Measurements from ENCODE around the gene MYZAP. TPM values are rescaled to one million over a fixed set of nuclear protein-coding genes. Genes with fewer than 3 reads are reported as not detected.
A peak's percentile ranks its signal among the peaks of the same experiment; 100 is the strongest.
"Not testable (repeated sequence)": the region's sequence is repeated elsewhere in the genome, so short reads cannot be mapped to it uniquely, and the experiment has no call there.

The MYZAP gene
- total and polyA plus RNA-seq, 7 donors = 7.2 to 55.6 (median 39.1) TPM

GRCh38 chr15:57611938-57612337, 20.2 kb downstream of the MYZAP start:
- WGBS, 2 donors = 17 to 56% methylated on average over 3 of the region's 3 CpGs
- intact Hi-C loops (cut with DNase I) = loop anchor here (1.0 kb wide), 1 partner anchor 52 kb away; no protein-coding TSS in a partner anchor
- no peaks in the 10 kb centered on the region for H3K36me3 ChIP-seq
- TF ChIP-seq POLR2AphosphoS5 (IDR thresholded peaks at IDR 0.05) = no peak
- peak; percentile 51 to 61 (median 56) for TF ChIP-seq CTCF (IDR thresholded peaks at IDR 0.05)
- H3K4me3 ChIP-seq = no peak overlapping the region
- peaks cover 0 to 47% (median 42%) of the 10 kb centered on the region in 4 donors for H3K4me1 ChIP-seq
- no peaks in the 10 kb centered on the region for H3K9me3 ChIP-seq
- DNase-seq = peak; percentile 77
- no peaks in the 10 kb centered on the region for H3K27me3 ChIP-seq
- H3K27ac ChIP-seq = peak overlapping the region; percentile 42 to 84 (median 80)

GRCh38 chr15:57614241-57614640, 22.5 kb downstream of the MYZAP start:
- Histone ChIP-seq H3K4me3 (no peak overlapping the region), H3K9me3 (no peaks in the 10 kb centered on the region), H3K4me1 (peaks cover 0 to 31% (median 30%) of the 10 kb centered on the region in 4 donors), H3K27ac (no peak overlapping the region), H3K27me3 (no peaks in the 10 kb centered on the region), H3K36me3 (peaks cover 0 to 5% (median 0%) of the 10 kb centered on the region in 4 donors)
- DNase-seq = no peak
- intact Hi-C loops (cut with DNase I) = no loop called here
- TF ChIP-seq CTCF (IDR thresholded peaks at IDR 0.05) (no peak), EP300 (IDR thresholded peaks at IDR 0.05) (no peak), POLR2A (IDR thresholded peaks at IDR 0.05) (no peak), POLR2AphosphoS5 (IDR thresholded peaks at IDR 0.05) (no peak)
- WGBS, 2 donors = 26 to 59% methylated on average over 7 of the region's 7 CpGs

GRCh38 chr15:57615951-57616496, 24.3 kb downstream of the MYZAP start:
- WGBS, 2 donors = 92 to 93% methylated on average over 8 of the region's 8 CpGs
- H3K9me3 ChIP-seq; DNase-seq; H3K36me3 ChIP-seq; H3K4me3 ChIP-seq; intact Hi-C loops (cut with DNase I); H3K27me3 ChIP-seq; H3K27ac ChIP-seq: not testable (repeated sequence)
- peaks cover 0 to 16% (median 15%) of the 10 kb centered on the region in 4 donors for H3K4me1 ChIP-seq

- no peaks in the 10 kb centered on the region for H3K4me1 ChIP-seq
- peaks cover 0 to 5% (median 0%) of the 10 kb centered on the region in 4 donors for H3K36me3 ChIP-seq
- H3K27ac ChIP-seq = no peak overlapping the region
- TF ChIP-seq POLR2AphosphoS5 (IDR thresholded peaks at IDR 0.05) = no peak
- no peak for TF ChIP-seq CTCF (IDR thresholded peaks at IDR 0.05)
- no peak for TF ChIP-seq POLR2A (IDR thresholded peaks at IDR 0.05)
- no peaks in the 10 kb centered on the region for H3K9me3 ChIP-seq
- no peak for DNase-seq
- no peak overlapping the region for H3K4me3 ChIP-seq
- intact Hi-C loops (cut with DNase I) = no loop called here
- WGBS, 2 donors = 75 to 77% methylated on average over 1 of the region's 1 CpG
- H3K27me3 ChIP-seq = no peaks in the 10 kb centered on the region
Observed at GRCh38 chr15:57618325-57618724, 26.6 kb downstream of the MYZAP start.

- TF ChIP-seq POLR2AphosphoS5 (IDR thresholded peaks at IDR 0.05) (no peak), EP300 (IDR thresholded peaks at IDR 0.05) (no peak), CTCF (IDR thresholded peaks at IDR 0.05) (no peak), POLR2A (IDR thresholded peaks at IDR 0.05) (no peak)
- Histone ChIP-seq H3K9me3 (no peaks in the 10 kb centered on the region), H3K36me3 (peaks cover 0 to 5% (median 0%) of the 10 kb centered on the region in 4 donors), H3K27me3 (no peaks in the 10 kb centered on the region), H3K4me3 (no peak overlapping the region), H3K27ac (no peak overlapping the region), H3K4me1 (no peaks in the 10 kb centered on the region)
- intact Hi-C loops (cut with DNase I) = no loop called here
- no peak for DNase-seq
- 65 to 83% methylated on average over 3 of the region's 3 CpGs for WGBS, 2 donors
Observed at GRCh38 chr15:57619746-57620145, 28.0 kb downstream of the MYZAP start.

Measured in sigmoid colon (tissue), 7 donors.